ENCODE results near the gene PURA.

DNA sequence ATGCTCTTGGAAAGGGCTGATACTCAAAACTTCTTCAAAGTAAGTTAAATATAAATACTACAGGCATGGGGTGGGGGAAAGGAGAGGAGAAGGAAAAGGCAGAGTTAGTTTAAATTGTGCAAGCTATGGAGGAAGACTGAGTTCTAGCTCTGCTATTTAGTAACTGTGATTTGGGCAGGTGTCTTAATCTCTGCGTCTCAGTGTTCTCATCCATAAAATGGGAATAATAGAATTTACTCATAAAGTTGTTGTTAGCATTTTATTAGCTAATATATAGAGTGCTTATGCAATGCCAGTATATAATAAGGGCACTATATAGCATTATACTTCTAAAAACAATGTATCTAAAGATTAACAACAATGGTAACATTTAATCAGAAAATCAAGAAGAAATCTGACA lies 12.7 kb upstream of the PURA start:
- TF ChIP-seq, protein P1, sequence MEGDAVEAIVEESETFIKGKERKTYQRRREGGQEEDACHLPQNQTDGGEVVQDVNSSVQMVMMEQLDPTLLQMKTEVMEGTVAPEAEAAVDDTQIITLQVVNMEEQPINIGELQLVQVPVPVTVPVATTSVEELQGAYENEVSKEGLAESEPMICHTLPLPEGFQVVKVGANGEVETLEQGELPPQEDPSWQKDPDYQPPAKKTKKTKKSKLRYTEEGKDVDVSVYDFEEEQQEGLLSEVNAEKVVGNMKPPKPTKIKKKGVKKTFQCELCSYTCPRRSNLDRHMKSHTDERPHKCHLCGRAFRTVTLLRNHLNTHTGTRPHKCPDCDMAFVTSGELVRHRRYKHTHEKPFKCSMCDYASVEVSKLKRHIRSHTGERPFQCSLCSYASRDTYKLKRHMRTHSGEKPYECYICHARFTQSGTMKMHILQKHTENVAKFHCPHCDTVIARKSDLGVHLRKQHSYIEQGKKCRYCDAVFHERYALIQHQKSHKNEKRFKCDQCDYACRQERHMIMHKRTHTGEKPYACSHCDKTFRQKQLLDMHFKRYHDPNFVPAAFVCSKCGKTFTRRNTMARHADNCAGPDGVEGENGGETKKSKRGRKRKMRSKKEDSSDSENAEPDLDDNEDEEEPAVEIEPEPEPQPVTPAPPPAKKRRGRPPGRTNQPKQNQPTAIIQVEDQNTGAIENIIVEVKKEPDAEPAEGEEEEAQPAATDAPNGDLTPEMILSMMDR (IDR thresholded peaks at IDR 0.05), result no peak
- no peak for TF ChIP-seq POLR2AphosphoS5 (IDR thresholded peaks at IDR 0.05)
- no peak for TF ChIP-seq EP300 (IDR thresholded peaks at IDR 0.05; ENCODE audit: low read depth)
- TF ChIP-seq POLR2A (IDR thresholded peaks at IDR 0.05), result no peak

Data from transverse colon (tissue), 4 donors.